Measurements from ENCODE around the gene TKT. TPM values are rescaled to one million over a fixed set of nuclear protein-coding genes. Genes with fewer than 3 reads are reported as not detected.

TKT gene
- total RNA-seq, 1 experiment from 2014 or later = 339 TPM

- ChIA-PET POLR2A (no interaction called here), CTCF (no interaction called here)
- BruUV-seq (replicated peaks) = no TSS peak
- no peaks in the 10 kb centered on the region for H3K9me3 Mint-ChIP-seq (ENCODE audit: unreplicated experiment)
- DNase-seq = no peak
- TF ChIP-seq CTCF (IDR thresholded peaks at IDR 0.05; ENCODE audit: insufficient read depth in 1 of 2, low read depth in 1 of 2, low read length in 1 of 2, severe bottlenecking in 1 of 2, unreplicated experiment in 1 of 2) = no peak
- no peaks in the 10 kb centered on the region for H3K36me3 ChIP-seq (ENCODE audit: control insufficient read depth, insufficient read depth, low read length)
- H3K9me3 ChIP-seq = 0 out of 2 replicates have a peak, but pooled peaks cover 16% of the 10 kb centered on the region
- H3K4me3 Mint-ChIP-seq (ENCODE audit: unreplicated experiment) = no peak overlapping the region
- H3K27ac Mint-ChIP-seq (ENCODE audit: unreplicated experiment) = no peak overlapping the region
- H3K4me3 ChIP-seq (ENCODE audit: low read depth, low read length) = no peak overlapping the region
- no peaks in the 10 kb centered on the region for H3K4me1 ChIP-seq
- no peaks in the 10 kb centered on the region for H3K27me3 ChIP-seq (replicated peaks; ENCODE audit: control insufficient read depth, insufficient read depth, low read length)
- H3K4me1 Mint-ChIP-seq (ENCODE audit: low read depth, unreplicated experiment) = no peaks in the 10 kb centered on the region
- intact Hi-C loops (cut with micrococcal nuclease; ENCODE audit: unreplicated experiment) = no loop called here
- no peaks in the 10 kb centered on the region for H3K36me3 Mint-ChIP-seq (ENCODE audit: insufficient read depth, unreplicated experiment)
- H3K27me3 Mint-ChIP-seq (ENCODE audit: insufficient read depth, unreplicated experiment) = no peaks in the 10 kb centered on the region
These were observed 43.8 kb downstream of the TKT start for GRCh38 chr3:53211706-53212702.

GRCh38 chr3:53202331-53203015 lies 53.3 kb downstream of the TKT start:
- Mint-ChIP-seq H3K4me3 (ENCODE audit: unreplicated experiment) (no peak overlapping the region), H3K9me3 (ENCODE audit: unreplicated experiment) (no peaks in the 10 kb centered on the region), H3K27me3 (ENCODE audit: insufficient read depth, unreplicated experiment) (peaks cover 3% of the 10 kb centered on the region), H3K27ac (ENCODE audit: unreplicated experiment) (no peak overlapping the region), H3K36me3 (ENCODE audit: insufficient read depth, unreplicated experiment) (peaks cover 6% of the 10 kb centered on the region), H3K4me1 (ENCODE audit: low read depth, unreplicated experiment) (no peaks in the 10 kb centered on the region)
- intact Hi-C loops (cut with micrococcal nuclease; ENCODE audit: unreplicated experiment) = no loop called here
- DNase-seq = no peak
- no peaks in the 10 kb centered on the region for H3K36me3 ChIP-seq (ENCODE audit: control insufficient read depth, insufficient read depth, low read length)
- no peak overlapping the region for H3K4me3 ChIP-seq (ENCODE audit: low read depth, low read length)
- BruUV-seq (replicated peaks) = no TSS peak
- no peaks in the 10 kb centered on the region for H3K9me3 ChIP-seq
- no peaks in the 10 kb centered on the region; the same call in 1 of the 2 replicates for H3K27me3 ChIP-seq (replicated peaks; ENCODE audit: control insufficient read depth, insufficient read depth, low read length)
- CTCF ChIA-PET = no interaction called here
- TF ChIP-seq CTCF (IDR thresholded peaks at IDR 0.05; ENCODE audit: insufficient read depth in 1 of 2, low read depth in 1 of 2, low read length in 1 of 2, severe bottlenecking in 1 of 2, unreplicated experiment in 1 of 2) = no peak
- H3K4me1 ChIP-seq = no peaks in the 10 kb centered on the region
- POLR2A ChIA-PET = no interaction called here

All from Caco-2 (cell line).